ENCODE results near the gene FRRS1.

DNA sequence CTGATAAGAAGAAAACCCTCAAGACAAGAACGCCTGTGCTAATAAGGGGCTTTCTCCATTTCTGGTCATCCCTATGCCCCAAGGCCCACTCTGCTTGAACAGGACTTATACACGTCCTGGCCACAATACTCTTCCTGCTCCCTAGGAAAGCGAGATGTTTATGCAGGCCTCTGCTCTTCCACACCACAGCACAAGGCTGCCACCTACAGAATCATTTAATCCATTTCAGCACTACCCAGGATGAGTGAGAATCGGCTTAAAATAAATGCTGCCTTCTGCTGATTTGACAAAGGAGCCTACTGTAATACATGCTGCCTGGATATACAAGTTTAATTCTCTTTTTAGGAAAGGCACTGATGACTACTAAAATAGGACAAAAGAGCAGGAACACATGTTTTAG, 29.4 kb downstream of the FRRS1 start:
- TF ChIP-seq, protein P1, sequence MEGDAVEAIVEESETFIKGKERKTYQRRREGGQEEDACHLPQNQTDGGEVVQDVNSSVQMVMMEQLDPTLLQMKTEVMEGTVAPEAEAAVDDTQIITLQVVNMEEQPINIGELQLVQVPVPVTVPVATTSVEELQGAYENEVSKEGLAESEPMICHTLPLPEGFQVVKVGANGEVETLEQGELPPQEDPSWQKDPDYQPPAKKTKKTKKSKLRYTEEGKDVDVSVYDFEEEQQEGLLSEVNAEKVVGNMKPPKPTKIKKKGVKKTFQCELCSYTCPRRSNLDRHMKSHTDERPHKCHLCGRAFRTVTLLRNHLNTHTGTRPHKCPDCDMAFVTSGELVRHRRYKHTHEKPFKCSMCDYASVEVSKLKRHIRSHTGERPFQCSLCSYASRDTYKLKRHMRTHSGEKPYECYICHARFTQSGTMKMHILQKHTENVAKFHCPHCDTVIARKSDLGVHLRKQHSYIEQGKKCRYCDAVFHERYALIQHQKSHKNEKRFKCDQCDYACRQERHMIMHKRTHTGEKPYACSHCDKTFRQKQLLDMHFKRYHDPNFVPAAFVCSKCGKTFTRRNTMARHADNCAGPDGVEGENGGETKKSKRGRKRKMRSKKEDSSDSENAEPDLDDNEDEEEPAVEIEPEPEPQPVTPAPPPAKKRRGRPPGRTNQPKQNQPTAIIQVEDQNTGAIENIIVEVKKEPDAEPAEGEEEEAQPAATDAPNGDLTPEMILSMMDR (IDR thresholded peaks at IDR 0.05; ENCODE audit: low read length), result peak; percentile 13; the same call in 1 of the 2 replicates
- TF ChIP-seq EZH2 (optimal IDR thresholded peaks at IDR 0.05; ENCODE audit: low read depth, low read length) (no peak), EZH2phosphoT487 (IDR thresholded peaks at IDR 0.05; ENCODE audit: low read length) (no peak)

Data from MM.1S (cell line).